ENCODE measurements around the gene MRC2. TPM values are rescaled to one million over a fixed set of nuclear protein-coding genes. Genes with fewer than 3 reads are reported as not detected.
A peak's percentile ranks its signal among the peaks of the same experiment; 100 is the strongest.

MRC2 gene
- total RNA-seq, 2 donors from 2014 or later = 184 to 242 TPM

- TF ChIP-seq CTCF (IDR thresholded peaks at IDR 0.05) = no peak
- Histone ChIP-seq H3K36me3 (no peaks in the 10 kb centered on the region), H3K4me3 (no peak overlapping the region), H3K27me3 (replicated peaks; ENCODE audit: insufficient read depth) (no peaks in the 10 kb centered on the region), H3K4me1 (ENCODE audit: control insufficient read depth in 1 of 2, low read depth in 2 of 2) (no peaks in the 10 kb centered on the region), H3K27ac (no peak overlapping the region), H3K9me3 (no peaks in the 10 kb centered on the region)
- DNase-seq (ENCODE audit: low spot score) (no peak), ATAC-seq (ENCODE audit: insufficient number of reproducible peaks, low FRiP score, low read depth) (no peak)
Observed at GRCh38 chr17:62717889-62718288, 90.4 kb downstream of the MRC2 start.

GRCh38 chr17:62718429-62718828 is 91.0 kb downstream of the MRC2 start:
- no peaks in the 10 kb centered on the region for H3K27me3 ChIP-seq (replicated peaks; ENCODE audit: insufficient read depth)
- no peak for TF ChIP-seq CTCF (IDR thresholded peaks at IDR 0.05)
- no peaks in the 10 kb centered on the region for H3K36me3 ChIP-seq
- no peak for DNase-seq (ENCODE audit: low spot score)
- H3K4me3 ChIP-seq = no peak overlapping the region
- ATAC-seq (ENCODE audit: insufficient number of reproducible peaks, low FRiP score, low read depth) = no peak
- H3K9me3 ChIP-seq = no peaks in the 10 kb centered on the region
- H3K27ac ChIP-seq = no peak overlapping the region
- H3K4me1 ChIP-seq (ENCODE audit: control insufficient read depth in 1 of 2, low read depth in 2 of 2) = no peaks in the 10 kb centered on the region

- H3K27ac ChIP-seq = no peak overlapping the region
Observed at GRCh38 chr17:62719586-62719985, 92.1 kb downstream of the MRC2 start.

GRCh38 chr17:62720126-62720850 is 92.8 kb downstream of the MRC2 start:
- no peak overlapping the region for H3K27ac ChIP-seq
- no peak overlapping the region for H3K4me3 ChIP-seq
- no peaks in the 10 kb centered on the region for H3K9me3 ChIP-seq
- H3K4me1 ChIP-seq (ENCODE audit: control insufficient read depth in 1 of 2, low read depth in 2 of 2) = no peaks in the 10 kb centered on the region
- H3K27me3 ChIP-seq (replicated peaks; ENCODE audit: insufficient read depth) = no peaks in the 10 kb centered on the region
- TF ChIP-seq CTCF (IDR thresholded peaks at IDR 0.05) = peak; percentile 9
- ATAC-seq (ENCODE audit: insufficient number of reproducible peaks, low FRiP score, low read depth) (no peak), DNase-seq (ENCODE audit: low spot score) (no peak)
- no peaks in the 10 kb centered on the region for H3K36me3 ChIP-seq

More at GRCh38 chr17:62719586-62719985, 92.1 kb downstream of the MRC2 start:
- ATAC-seq (ENCODE audit: insufficient number of reproducible peaks, low FRiP score, low read depth) = no peak
- H3K9me3 ChIP-seq = no peaks in the 10 kb centered on the region
- no peak for TF ChIP-seq CTCF (IDR thresholded peaks at IDR 0.05)
- H3K4me3 ChIP-seq = no peak overlapping the region
- H3K36me3 ChIP-seq = no peaks in the 10 kb centered on the region
- no peaks in the 10 kb centered on the region for H3K27me3 ChIP-seq (replicated peaks; ENCODE audit: insufficient read depth)
- no peaks in the 10 kb centered on the region for H3K4me1 ChIP-seq (ENCODE audit: control insufficient read depth in 1 of 2, low read depth in 2 of 2)
- no peak for DNase-seq (ENCODE audit: low spot score)

DNA sequence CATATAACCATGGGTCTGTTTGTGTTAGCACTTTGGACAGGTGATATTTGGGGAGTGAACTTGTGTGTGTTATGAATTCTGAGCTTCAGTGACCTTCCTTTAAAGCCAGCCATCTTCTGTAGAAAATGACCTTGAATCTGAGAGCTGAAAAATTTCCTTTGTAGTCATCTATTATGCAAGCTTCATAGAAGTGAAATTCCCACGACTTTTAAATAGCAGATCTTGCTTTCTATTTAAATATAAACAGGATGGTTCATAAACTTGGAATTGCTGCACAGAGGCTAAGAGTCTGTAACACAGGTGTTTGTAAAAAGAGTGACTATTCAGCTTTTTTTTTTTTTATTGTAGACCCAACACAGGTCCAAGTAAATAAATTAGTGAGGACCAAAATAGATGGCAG is 95.2 kb downstream of the MRC2 start:
- no peak for TF ChIP-seq CTCF (IDR thresholded peaks at IDR 0.05)
- H3K36me3 ChIP-seq = no peaks in the 10 kb centered on the region
- H3K27ac ChIP-seq = no peak overlapping the region
- ATAC-seq (ENCODE audit: insufficient number of reproducible peaks, low FRiP score, low read depth) = no peak
- H3K4me1 ChIP-seq (ENCODE audit: control insufficient read depth in 1 of 2, low read depth in 2 of 2) = no peaks in the 10 kb centered on the region
- no peaks in the 10 kb centered on the region for H3K9me3 ChIP-seq
- no peaks in the 10 kb centered on the region for H3K27me3 ChIP-seq (replicated peaks; ENCODE audit: insufficient read depth)
- no peak for DNase-seq (ENCODE audit: low spot score)
- H3K4me3 ChIP-seq = no peak overlapping the region

Measured in thoracic aorta (tissue), 2 donors.